GM18861 (cell line): ENCODE results near the gene CRTAP.
"Not testable (repeated sequence)": the region's sequence is repeated elsewhere in the genome, so short reads cannot be mapped to it uniquely, and the experiment has no call there.

Experiments
- ATAC-seq: cut with Tn5 transposase; IDR thresholded peaks from one replicate; pipeline ENCODE4 v1.9.1; 2021; ENCODE audit not compliant: unreplicated experiment

Gene CRTAP

DNA sequence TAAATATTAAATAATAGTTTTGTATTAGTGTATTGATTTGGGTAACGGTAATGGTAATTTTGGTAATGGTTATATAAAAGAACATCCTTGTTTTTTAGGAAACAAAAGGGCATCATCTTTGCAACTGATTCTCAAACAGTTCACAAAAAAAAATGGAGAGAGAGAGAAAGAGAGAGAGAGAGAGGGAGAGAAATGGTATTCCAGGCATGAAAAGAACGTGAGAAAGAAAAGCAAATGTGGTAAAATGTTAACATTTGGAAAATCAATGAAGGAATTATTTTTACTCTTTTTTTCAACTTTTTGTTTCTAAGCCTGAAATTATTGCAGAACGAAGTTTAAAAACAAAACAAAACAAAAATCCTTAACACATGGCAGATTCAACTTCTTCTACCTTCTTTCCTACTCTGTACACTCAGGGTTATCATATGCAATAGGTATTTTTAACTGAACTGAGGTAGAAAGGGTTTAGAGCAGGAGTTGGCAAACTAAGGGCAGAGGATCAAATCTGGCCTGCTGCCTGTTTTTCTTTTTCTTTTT lies 14.6 kb upstream of the CRTAP start:
- ATAC-seq = no peak

DNA sequence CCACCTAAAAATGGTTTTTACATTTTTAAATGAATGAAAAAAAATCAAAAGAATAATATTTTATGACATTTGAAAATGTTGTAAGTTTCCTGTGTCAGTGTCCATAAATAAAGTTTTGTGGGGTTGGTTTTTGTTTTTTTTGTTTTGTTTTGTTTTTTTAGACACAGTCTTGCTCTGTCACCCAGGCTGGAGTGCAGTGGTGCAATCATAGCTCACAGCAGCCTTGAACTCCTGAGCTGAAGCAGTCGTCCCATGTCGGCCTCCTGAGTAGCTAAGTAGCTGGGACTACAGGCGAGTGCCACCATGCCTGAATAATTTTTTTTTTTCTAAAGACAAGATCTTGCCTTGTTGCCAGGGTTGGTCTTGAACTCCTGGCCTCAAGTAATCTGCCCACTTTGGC lies 14.1 kb upstream of the CRTAP start:
- ATAC-seq = no peak

- ATAC-seq = no peak
Measured at GRCh38 chr3:33100229-33100628, 13.6 kb upstream of the CRTAP start.

DNA sequence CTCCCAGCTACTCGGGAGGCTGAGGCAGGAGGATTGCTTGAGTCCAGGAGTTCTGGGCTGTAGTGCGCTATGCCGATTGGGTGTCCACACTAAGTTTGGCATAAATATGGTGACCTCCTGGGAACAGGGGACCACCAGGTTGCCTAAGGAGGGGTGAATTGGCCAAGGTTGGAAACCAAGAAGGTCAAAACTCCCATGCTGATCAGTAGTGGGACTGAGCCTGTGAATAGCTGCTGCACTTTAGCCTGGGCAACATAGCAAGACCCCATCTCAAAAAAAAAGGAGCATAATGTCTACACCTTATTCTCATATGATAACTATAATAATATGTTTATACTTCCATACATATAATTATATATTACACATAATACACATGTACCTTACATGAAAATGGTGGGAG lies 10.8 kb upstream of the CRTAP start:
- no peak for ATAC-seq

DNA sequence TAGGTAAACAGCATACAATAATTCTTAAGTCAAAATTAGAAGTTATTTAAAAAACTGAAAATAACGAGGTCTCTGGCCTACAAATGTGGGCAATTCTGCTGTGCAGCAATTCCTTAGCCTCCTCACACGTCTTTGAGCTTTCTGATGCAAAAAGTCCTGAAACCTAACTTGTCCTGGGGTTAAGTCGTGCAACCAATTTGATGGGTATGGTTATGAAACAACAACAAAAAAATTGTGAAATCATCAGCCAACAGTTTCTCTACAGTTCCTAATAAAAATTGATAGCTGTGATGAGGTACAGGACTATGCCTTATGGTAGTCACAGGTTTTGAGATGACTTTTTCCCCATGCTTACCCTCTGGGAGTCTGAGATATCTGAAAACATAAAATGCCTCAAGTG lies 10.3 kb upstream of the CRTAP start:
- no peak for ATAC-seq

GRCh38 chr3:33104803-33105202 lies 9.0 kb upstream of the CRTAP start:
- ATAC-seq = no peak

- no peak for ATAC-seq
Measured at GRCh38 chr3:33105341-33105948, 8.4 kb upstream of the CRTAP start.

DNA sequence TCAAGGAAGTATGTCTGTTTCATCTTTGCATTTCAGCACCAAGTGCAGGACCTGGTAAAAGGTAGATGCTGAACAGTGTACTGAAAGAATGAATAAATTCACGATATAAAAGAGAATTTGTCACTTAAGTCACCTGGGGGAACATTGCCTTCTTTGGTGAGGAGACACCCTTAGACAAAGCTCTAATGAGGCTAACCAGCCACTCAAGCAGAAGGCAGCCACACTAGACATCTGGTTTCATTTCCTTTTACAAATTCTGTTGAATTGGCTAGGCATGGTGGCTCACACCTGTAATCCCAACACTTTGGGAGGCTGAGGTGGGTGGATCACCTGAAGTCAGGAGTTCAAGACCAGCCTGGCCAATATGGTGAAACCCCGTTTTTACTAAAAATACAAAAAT lies 7.0 kb upstream of the CRTAP start:
- not testable (repeated sequence) for ATAC-seq

DNA sequence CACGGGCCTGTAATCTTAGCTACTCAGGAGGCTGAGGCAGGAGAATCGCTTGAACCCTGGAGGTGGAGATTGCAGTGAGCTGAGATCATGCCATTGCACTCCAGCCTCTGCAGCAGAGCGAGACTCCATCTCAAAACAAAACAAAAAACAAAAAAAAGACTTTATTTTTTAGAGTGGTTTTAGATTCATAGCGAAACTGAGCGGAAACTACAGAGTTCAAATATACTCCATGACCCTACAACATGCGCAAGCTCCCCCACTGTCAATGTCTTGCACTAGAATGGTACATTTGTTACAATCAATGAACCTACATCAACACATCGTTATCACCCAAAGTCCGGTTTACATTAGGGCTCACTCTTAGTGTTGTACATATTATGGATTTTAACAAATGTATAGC lies 2.2 kb upstream of the CRTAP start:
- peak; percentile 43 for ATAC-seq

DNA sequence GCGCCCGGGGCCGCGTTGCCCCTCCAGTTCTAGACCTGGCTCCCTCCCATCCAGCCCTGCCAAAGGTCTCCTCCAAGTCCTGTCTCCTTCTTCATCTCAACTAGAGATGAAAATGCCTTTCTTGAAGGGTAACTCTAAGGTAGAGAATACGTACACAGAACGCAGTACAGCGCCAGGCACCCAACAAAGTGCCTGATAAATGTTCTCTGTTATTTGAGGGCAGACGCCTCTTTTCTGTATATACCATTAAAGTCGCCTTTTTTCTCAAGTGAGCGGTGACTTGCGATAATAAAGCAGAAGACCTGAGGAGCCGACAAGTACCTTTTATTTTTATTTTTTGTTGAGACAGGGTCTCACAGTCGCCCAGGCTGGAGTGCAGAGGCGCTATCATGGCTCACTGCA lies 809 bp downstream of the CRTAP start:
- no peak for ATAC-seq

GRCh38 chr3:33115024-33115768 lies 1.4 kb downstream of the CRTAP start:
- ATAC-seq = no peak

DNA sequence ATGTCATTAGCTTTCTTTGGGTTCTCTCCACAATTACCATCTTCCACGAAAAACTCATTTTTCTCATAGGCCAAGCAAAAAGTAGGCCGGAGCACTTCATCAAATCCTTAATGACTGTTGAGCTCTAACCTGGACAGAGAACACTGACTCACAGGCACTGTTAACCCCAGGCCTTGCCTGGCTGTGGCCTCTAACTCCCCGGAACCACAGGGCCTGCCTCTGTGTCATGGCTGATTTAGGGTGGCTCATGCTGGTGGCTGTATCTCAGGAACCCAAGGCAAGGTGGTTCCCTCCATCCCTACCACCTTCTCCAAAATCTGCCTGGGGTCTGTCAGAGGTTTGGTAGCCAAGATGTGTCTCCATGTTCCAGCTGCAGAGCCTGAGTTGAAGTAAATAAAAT lies 3.6 kb downstream of the CRTAP start:
- ATAC-seq = no peak

DNA sequence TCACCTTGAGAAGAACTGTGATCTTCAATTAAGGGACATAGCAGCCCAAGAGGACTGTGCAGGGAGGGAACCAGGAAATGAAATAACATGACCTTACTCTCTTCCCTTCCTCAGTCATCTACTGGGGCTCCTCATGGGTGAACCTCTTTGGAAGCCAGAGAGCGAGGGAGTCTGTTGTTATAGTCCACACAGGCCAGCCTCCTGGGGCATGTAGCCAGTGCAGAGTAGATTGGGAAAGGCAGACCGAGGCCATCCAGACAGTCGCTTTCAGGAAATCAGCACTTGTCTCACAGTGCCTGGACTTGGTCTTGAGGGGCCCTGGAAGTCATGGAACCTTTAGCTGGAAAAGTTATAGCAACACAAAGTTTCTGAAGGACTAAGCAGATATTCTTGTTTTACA lies 6.1 kb downstream of the CRTAP start:
- no peak for ATAC-seq

DNA sequence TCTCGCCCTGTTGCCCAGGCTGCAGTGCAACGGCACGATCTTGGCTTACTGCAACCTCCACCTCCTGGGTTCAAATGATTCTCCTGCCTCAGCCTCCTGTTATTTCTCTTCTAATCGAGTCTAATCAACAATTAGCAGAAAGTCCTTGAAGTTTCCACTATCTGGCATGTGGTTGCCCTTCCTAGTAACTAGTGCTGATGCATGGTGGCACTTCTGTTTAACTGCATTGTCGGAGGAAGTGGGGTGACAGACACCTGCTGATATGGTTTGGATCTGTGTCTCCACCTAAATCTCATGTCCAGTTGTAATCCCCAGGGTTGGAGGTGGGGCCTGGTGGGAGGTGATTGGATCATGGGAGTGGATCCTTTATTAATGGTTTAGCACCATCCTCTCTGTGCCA lies 9.2 kb downstream of the CRTAP start:
- ATAC-seq = no peak

DNA sequence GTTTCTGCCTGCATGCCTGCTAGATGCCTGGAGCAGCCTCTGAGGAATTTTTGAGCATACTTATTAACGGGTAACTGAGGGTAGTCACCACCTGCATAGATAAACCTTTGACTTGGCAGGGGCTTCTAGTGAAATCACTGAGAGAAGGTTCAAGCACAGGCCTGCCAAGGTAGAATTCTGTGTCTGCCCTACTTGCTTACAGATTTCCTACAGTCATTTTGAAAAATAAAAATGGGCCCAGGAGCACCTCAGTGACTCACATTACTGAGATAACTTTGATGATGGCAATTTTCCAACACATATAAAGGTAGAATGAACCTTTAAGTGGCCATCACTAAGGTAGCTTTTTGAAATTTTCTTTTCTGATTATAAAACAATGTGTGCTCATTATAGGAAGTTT lies 10.8 kb downstream of the CRTAP start:
- no peak for ATAC-seq

DNA sequence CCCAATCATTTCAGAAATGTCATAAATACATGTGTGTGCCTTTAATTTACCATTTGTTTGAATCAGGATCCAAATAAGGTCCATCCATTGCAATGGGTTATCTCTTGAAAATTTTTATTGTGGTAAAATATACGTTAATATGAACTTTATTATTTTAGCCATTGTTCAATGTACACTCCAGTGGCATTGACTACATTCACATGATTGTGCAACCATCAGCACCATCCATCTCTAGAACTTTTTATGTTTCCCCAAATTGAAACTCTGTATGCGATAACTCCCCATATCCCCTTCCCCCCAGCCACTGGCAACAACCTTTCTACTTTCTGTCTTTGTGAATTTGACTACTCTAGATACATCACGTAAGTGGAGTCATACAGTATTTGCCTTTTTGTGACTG lies 12.0 kb downstream of the CRTAP start:
- ATAC-seq = no peak

DNA sequence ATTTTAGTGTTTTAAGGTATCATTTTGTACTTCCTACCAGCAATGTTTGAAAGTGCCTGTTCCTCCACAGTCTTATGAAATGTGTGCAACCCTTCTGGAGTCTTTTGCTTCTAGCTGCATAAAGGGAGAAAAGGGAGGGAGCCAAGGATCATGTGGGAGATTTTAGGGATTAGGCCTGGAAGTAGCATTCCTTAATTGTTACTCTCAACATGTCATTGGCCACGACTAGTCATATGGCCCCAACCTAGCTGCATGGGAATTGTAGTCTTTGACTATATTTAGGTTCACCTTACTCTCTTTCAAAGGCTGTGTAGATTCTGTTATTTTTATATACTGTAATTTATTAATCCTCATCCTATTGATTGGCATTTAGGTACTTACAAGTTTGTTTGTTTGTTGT lies 14.9 kb downstream of the CRTAP start:
- no peak for ATAC-seq

GRCh38 chr3:33130144-33130543 lies 16.3 kb downstream of the CRTAP start:
- ATAC-seq = no peak

DNA sequence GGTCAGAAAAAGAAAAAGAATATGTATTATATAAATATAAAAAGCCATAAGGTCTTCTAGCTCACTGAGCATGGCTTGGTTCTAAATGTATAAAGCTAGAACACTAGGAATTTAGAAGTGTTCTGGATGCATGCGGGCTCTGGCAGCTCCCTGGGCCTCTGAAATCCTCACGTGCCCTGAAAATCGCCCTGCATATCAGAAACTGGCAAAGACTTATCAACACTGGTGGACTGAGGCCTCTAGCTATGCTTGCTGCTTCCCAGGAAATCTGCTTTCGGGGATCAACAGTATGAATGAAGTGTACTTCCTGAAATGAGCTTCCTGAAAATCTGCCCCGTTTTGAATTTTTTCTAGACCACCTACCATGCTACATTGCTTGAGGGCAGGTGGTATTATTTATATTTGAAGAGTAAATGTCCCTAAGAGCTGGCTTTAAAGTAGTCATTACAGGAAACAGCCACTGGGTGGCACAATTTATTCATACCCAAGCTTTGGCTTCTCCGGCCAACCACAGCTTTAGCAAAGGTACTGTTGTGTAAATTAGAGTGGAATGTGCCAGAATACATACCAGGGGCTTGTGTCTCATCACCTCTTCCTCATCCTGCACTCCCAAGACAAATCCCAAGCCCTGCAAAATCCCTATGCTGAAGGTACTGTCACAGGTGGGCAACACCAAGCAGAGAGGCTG lies 17.7 kb downstream of the CRTAP start:
- peak; percentile 79 for ATAC-seq

- ATAC-seq = no peak
Measured at GRCh38 chr3:33132019-33132360, 18.2 kb downstream of the CRTAP start.

- no peak for ATAC-seq
Measured at GRCh38 chr3:33134026-33134625, 20.3 kb downstream of the CRTAP start.

DNA sequence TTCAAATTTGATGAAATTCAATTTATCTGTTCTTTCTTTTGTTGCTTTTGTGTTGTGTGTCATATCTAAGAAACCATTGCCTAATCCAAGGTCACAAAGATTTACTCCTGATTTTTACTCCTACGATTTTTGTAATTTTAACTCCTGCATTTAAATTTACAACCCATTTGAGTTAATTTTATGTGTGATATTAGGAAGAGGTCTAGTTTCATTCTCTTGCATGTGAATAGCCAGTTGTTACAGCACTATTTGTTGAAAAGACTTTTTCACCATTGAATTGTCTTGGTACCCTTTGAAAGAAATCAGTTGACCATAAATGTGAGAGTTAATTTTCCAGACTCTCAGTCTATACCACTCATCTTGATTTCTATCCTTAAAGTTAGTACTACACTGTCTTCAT lies 23.9 kb downstream of the CRTAP start:
- ATAC-seq = no peak
